HG02623 (cell line): ENCODE results near the gene DECR2.
A peak's percentile ranks its signal among the peaks of the same experiment; 100 is the strongest.

Source experiments
- ATAC-seq: cut with Tn5 transposase; IDR thresholded peaks from one replicate; pipeline ENCODE4 v1.9.1; 2021; ENCODE audit warnings: moderate library complexity; ENCODE audit not compliant: unreplicated experiment

Gene DECR2

GRCh38 chr16:364595-365491 lies 36.8 kb upstream of the DECR2 start:
- no peak for ATAC-seq

GRCh38 chr16:366476-366875 lies 35.2 kb upstream of the DECR2 start:
- ATAC-seq = no peak

GRCh38 chr16:367333-367903 lies 34.3 kb upstream of the DECR2 start:
- no peak for ATAC-seq

- no peak for ATAC-seq
Measured at GRCh38 chr16:368388-369158, 33.1 kb upstream of the DECR2 start.

- no peak for ATAC-seq
Measured at GRCh38 chr16:369275-369865, 32.3 kb upstream of the DECR2 start.

GRCh38 chr16:369866-370436 lies 31.7 kb upstream of the DECR2 start:
- ATAC-seq = no peak

- peak; percentile 74 for ATAC-seq
Measured at GRCh38 chr16:370443-370842, 31.2 kb upstream of the DECR2 start, which contains the start of gene MRPL28. MRPL28 (minus strand) TSS chr16:370538; CDS start chr16:370218, 320 bp downstream.

GRCh38 chr16:370979-371514 lies 30.6 kb upstream of the DECR2 start:
- no peak for ATAC-seq

- ATAC-seq = no peak
Measured at GRCh38 chr16:371515-372301, 30.0 kb upstream of the DECR2 start.

- ATAC-seq = no peak
Measured at GRCh38 chr16:372302-372983, 29.2 kb upstream of the DECR2 start.

- no peak for ATAC-seq
Measured at GRCh38 chr16:373020-373598, 28.6 kb upstream of the DECR2 start.

GRCh38 chr16:373848-374615 lies 27.7 kb upstream of the DECR2 start:
- ATAC-seq = no peak

GRCh38 chr16:374616-374926 lies 27.1 kb upstream of the DECR2 start:
- ATAC-seq = no peak

GRCh38 chr16:375212-375611 lies 26.5 kb upstream of the DECR2 start:
- ATAC-seq = no peak

- ATAC-seq = no peak
Measured at GRCh38 chr16:375927-376816, 25.5 kb upstream of the DECR2 start.

GRCh38 chr16:376817-377418 lies 24.8 kb upstream of the DECR2 start:
- no peak for ATAC-seq

GRCh38 chr16:377419-377951 lies 24.2 kb upstream of the DECR2 start:
- ATAC-seq = no peak
